H1 (cell line): ENCODE results near the gene BCAR3.

Experiments used
- ATF3 ChIP-seq: IDR thresholded peaks from 2 replicates; pipeline ENCODE4 v1.6.1; 2011; ENCODE audit warnings: low read depth, mild to moderate bottlenecking, low read length; ENCODE audit not compliant: insufficient read depth
- CTCF ChIP-seq, 3 experiments: IDR thresholded peaks; 1 replicate in 2 of 3; 2 replicates in 1 of 3; pipeline versions ENCODE4 v1.5.1 to v1.6.1; 2011; ENCODE audit warnings: low read length in 3 of 3, mild to moderate bottlenecking in 3 of 3, inconsistent platforms in 2 of 3, low read depth in 1 of 3, moderate library complexity in 1 of 3; ENCODE audit not compliant: insufficient read depth in 1 of 3; ENCODE audit errors: control extremely low read depth in 1 of 3
- JUND ChIP-seq: IDR thresholded peaks from 2 replicates; pipeline ENCODE4 v1.6.1; 2011; ENCODE audit warnings: mild to moderate bottlenecking, improper control_type of control experiment, low read length
- POLR2A ChIP-seq, 2 experiments: IDR thresholded peaks; 1 replicate in 1 of 2; 2 replicates in 1 of 2; pipeline ENCODE4 v1.6.1; 2011; ENCODE audit warnings: low read depth in 2 of 2, low read length in 2 of 2, mild to moderate bottlenecking in 2 of 2; ENCODE audit errors: control extremely low read depth in 1 of 2
- RNF2 ChIP-seq: fragments of 200-900, 300-1000 bp; sonication (generic); IDR thresholded peaks from 2 replicates; pipeline ENCODE4 v1.7.1; 2016; ENCODE audit warnings: borderline replicate concordance, low read depth, mild to moderate bottlenecking, antibody characterized with exemption, low read length; ENCODE audit not compliant: poor library complexity, severe bottlenecking; ENCODE audit errors: missing control alignments
- SIRT6 ChIP-seq: IDR thresholded peaks from one replicate; pipeline ENCODE4 v1.7.1; 2012; ENCODE audit warnings: low read length, inconsistent platforms
- SP1 ChIP-seq: IDR thresholded peaks from 2 replicates; pipeline ENCODE4 v1.6.1; 2011; ENCODE audit warnings: low read depth, low read length
- TEAD4 ChIP-seq: IDR thresholded peaks from 2 replicates; pipeline ENCODE4 v1.6.1; 2012; ENCODE audit warnings: low read depth, low read length, inconsistent platforms, mixed read lengths

- no peak for TF ChIP-seq CTCF (IDR thresholded peaks at IDR 0.05; ENCODE audit: control extremely low read depth in 1 of 3, insufficient read depth in 1 of 3, low read depth in 1 of 3, low read length in 3 of 3)
- no peak for TF ChIP-seq TEAD4
- TF ChIP-seq POLR2A (IDR thresholded peaks at IDR 0.05; ENCODE audit: control extremely low read depth in 1 of 2, low read depth in 2 of 2, low read length in 2 of 2), result no peak
- TF ChIP-seq SP1, result no peak
- no peak for TF ChIP-seq SIRT6
- TF ChIP-seq RNF2, result no peak
- TF ChIP-seq ATF3, result no peak
- no peak for TF ChIP-seq JUND
Observed at GRCh38 chr1:93599479-93599878, 82.2 kb downstream of the BCAR3 start.
